NCI-H345 (cell line): Measurements from ENCODE around the gene ZNF142.
A peak's percentile ranks its signal among the peaks of the same experiment; 100 is the strongest.

ENCODE experiments used
- DNase-seq: peaks from one replicate; lab custom pipeline; 2025; lab: John Stamatoyannopoulos, UW

ZNF142 gene

GRCh38 chr2:218648088-218648786 is 11.2 kb downstream of the ZNF142 start:
- peak; percentile 19 for DNase-seq

GRCh38 chr2:218645126-218645525 is 14.3 kb downstream of the ZNF142 start:
- no peak for DNase-seq

- no peak for DNase-seq
Observed at GRCh38 chr2:218644721-218645120, 14.7 kb downstream of the ZNF142 start.

DNA sequence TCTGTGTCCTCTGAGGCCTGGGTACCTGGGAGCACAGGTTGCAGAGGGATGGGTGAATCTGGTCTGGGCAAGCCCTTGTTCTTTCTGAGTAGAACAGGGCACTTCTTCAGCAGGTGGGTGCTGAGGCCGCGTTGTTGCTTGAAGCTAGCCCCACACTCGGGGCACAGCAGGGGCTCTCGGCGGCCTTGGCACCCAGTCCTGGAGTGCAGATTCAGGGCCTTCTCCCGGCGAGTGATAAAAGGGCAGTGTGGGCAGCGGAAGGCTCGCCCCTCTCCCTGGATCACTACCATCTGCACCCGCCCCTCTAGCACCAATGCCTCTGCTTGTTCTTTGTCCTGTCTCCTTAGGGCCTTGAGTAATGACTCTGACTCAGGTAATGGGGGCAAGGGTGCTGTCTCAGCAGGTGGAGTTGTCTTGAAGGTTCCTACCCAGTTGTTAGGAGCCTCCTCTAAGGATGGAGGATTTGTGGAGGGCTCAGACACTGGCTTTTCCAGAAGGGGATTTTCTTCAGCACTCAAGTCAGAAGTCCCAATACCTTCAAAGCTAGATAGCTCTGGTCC is 15.6 kb downstream of the ZNF142 start:
- no peak for DNase-seq

DNA sequence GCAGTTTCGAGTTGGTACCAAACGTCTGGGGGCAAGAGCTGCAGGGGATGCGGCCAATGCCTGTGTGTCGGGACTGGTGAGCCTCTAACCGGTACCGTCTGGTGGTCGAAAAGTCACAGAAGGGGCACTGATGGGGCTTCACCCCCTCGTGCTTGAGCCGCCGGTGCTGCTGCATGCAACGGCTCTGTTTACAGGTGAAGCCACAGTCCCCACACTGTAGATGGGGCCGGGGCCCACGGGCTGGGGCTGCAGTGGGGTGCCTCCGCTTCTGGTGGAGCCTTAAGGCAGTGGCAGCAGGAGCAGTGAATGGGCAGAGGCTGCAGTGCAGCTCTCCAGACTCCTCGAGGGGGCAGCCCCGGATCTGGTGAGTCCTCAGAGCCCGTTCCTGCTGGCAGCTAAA is 16.6 kb downstream of the ZNF142 start:
- DNase-seq = no peak

DNA sequence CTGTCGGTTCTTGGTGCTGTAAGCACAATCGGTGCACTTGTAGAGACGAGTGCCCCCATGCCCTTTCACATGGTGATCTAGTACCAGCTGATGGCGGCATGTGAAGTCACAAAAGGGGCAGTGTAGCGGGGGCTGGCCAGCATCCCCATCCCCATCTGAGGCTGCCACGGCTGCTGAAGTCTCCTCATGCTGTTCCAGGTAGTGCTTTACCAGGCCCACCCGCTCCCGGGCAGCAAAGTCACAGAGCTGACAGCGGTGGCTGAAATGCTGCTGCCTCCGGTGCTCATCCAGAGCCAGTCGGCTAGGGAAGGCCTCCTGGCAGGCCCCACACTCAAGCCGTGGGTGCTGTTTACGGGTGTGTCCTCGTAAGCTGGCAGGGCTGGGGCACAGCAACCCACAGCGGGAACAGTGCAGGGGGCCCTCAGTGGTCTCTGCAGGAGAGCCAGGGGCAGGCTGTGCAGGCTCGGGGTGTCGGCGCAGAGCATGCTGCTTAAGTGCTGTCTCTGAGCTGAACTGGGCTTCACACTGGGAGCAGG is 17.2 kb downstream of the ZNF142 start:
- DNase-seq = no peak

GRCh38 chr2:218638372-218638771 is 21.1 kb downstream of the ZNF142 start:
- DNase-seq = no peak

GRCh38 chr2:218635719-218636118 is 23.7 kb downstream of the ZNF142 start:
- DNase-seq = no peak

DNA sequence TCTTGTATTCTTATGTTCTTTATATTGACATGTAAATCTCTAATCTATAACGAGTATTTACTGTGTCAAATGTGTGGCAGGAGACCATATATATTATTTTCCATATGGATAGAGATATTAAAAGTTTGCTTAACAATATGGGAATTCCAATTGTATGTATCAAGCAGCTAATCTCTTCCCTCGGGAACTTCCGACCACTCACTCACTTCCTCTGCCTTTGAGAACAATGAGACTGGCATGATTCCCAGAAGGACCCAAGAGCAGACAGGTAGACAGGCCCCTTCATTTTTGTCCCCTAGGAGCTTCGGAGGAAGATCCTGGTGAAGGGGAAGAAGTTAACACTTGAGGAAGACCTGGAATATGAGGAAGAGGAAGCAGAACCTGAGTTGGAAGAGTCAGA is 27.6 kb downstream of the ZNF142 start:
- no peak for DNase-seq

- no peak for DNase-seq
Observed at GRCh38 chr2:218627939-218628338, 31.5 kb downstream of the ZNF142 start.

DNA sequence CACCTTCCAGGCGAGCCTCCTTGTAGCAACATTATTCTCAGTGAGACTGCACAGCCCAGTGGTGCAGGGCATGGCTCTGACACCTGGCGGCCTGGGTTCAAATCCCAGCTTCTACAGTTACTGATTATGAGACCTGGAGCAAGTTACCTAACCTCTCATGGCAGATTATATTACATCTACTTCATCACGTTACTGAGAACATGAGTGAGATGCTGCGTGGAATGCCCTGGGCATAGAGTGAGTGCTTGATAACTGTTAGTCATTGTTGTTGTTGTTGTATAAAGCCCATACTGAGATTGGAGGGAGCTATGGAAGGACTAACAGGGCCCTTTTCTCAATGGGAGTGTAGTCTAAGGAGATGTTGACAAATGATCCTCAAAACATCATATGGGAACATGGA is 33.1 kb downstream of the ZNF142 start:
- DNase-seq = no peak

GRCh38 chr2:218623366-218623705 is 36.1 kb downstream of the ZNF142 start:
- DNase-seq = no peak

DNA sequence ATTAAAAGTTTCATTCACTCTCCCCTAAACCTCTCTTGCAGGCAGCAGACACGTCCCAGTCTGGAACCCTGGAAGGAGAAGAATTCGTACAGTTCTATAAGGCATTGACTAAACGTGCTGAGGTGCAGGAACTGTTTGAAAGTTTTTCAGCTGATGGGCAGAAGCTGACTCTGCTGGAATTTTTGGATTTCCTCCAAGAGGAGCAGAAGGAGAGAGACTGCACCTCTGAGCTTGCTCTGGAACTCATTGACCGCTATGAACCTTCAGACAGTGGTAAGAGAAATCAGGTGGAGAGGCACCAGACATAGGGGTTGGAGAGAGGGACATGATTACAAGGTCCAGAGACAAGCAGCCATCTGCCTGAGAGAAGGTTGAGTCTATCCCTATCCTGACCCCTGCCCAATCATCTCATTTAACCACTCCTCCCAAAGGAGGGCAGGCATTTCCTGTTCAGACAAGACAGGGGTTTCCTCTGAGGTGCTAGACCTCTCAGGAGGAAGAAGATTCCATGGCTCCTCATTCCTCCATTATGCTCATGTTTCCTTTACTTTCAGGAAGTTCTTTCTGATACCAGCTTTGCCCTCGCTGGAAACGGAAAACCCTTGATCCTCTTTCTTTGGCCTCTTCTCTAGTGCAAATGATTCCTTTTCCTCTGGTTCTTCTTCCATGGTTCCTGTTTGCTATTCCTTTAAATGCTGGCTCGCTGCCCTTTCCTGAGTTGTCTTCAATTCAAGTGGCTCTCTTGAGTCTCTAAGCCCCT is 36.6 kb downstream of the ZNF142 start:
- DNase-seq = no peak

GRCh38 chr2:218621007-218621406 is 38.4 kb downstream of the ZNF142 start:
- DNase-seq = no peak

DNA sequence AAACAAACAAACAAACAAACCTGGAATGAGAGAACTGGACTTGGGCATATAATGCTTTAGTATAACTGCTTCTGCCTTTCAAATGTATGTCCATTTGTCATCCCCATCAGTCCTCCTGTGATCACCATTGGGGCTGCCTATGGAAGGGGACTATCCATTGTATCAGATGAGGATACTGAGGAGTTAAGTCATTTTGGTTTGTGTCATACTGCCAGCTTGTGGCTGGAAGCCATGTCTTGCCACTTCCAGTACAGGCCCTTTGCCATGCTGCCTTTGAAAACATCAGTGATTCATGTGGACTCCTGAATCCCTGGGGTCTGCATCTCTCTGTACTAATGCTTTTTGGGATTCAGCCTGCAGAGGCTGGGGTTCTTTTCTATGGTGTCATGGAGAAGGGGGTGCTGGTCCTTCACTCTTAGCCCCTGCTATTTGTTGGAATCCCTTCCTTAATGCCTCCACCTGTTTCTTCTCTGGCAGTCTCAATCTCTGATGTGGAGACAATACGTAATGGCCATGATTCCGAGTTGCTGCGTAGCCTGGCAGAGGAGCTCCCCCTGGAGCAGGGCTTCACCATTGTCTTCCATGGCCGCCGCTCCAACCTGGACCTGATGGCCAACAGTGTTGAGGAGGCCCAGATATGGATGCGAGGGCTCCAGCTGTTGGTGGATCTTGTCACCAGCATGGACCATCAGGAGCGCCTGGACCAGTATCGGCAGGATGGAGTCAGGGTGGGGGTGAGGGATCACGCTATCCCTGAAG is 41.1 kb downstream of the ZNF142 start:
- DNase-seq = no peak

DNA sequence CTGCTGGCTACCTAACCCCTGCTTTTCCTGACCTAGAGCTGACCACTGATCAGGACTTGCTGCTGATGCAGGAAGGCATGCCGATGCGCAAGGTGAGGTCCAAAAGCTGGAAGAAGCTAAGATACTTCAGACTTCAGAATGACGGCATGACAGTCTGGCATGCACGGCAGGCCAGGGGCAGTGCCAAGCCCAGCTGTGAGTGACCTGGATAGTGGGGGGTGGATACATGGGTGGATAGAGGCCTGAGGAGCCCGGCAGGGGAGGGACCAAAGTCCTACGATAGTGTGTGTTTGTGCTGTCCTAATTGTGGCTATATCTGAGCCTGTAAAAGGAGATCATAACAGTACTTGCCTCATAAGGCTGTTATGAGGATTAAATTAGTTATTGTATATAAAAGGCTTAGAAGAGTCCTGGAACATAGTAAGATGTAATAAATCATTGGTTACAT is 43.5 kb downstream of the ZNF142 start:
- DNase-seq = no peak

GRCh38 chr2:218607436-218608115 is 51.8 kb downstream of the ZNF142 start, which contains the start of gene PLCD4:
PLCD4 (plus strand) TSS chr2:218607899; CDS start chr2:218615740, 7,841 bp downstream.
- DNase-seq = no peak

- no peak for DNase-seq
Observed at GRCh38 chr2:218605432-218605831, 54.0 kb downstream of the ZNF142 start.
